IMR-90 (cell line): ENCODE measurements around the gene NPDC1. TPM values are rescaled to one million over a fixed set of nuclear protein-coding genes. Genes with fewer than 3 reads are reported as not detected.

ENCODE experiments used
- ATAC-seq: fragments of 200-7000 bp; cut with Tn5 transposase; 2 replicates; pipeline ENCODE4 v1.9.1; 2020; ENCODE audit warnings: low read depth, mild to moderate bottlenecking, moderate library complexity
- BruUV-seq: library from RNA; stranded (reverse); fragments of 400-500 nt; replicated peaks from 2 replicates; lab custom pipeline; 2021; lab: Mats Ljungman, UMichigan
- CTCF ChIA-PET: fragments of 300-600 bp; formaldehyde crosslinking; extraction: SDS; loops from one replicate; lab custom pipeline; 2021; ENCODE audit warnings: antibody characterized with exemption; lab: Yijun Ruan, JAX
- POLR2A ChIA-PET: fragments of 300-600 bp; sonication (Branson Sonifier 250); formaldehyde crosslinking; loops from one replicate; lab custom pipeline; 2022; ENCODE audit warnings: antibody characterized with exemption; ENCODE audit not compliant: unreplicated experiment; lab: Charles Lee
- DNase-seq: peaks from one replicate; pipeline ENCODE4 v3.0.0; 2013
- H2AFZ ChIP-seq: replicated peaks from 2 replicates; pipeline ENCODE3; 2013; ENCODE audit warnings: low read length, mild to moderate bottlenecking; ENCODE audit not compliant: poor library complexity
- H2AK5ac ChIP-seq: 2 replicates; pipeline ENCODE4 v1.6.1; 2013; ENCODE audit warnings: low read depth, low read length, inconsistent platforms
- H2AK9ac ChIP-seq: replicated peaks from 2 replicates; pipeline ENCODE3; 2013; ENCODE audit warnings: mild to moderate bottlenecking, low read depth, low read length, moderate library complexity; ENCODE audit not compliant: poor library complexity
- H2BK120ac ChIP-seq: 2 replicates; pipeline ENCODE4 v1.6.1; 2013; ENCODE audit warnings: low read depth, low read length, inconsistent platforms
- H2BK15ac ChIP-seq: 3 replicates; pipeline ENCODE4 v1.6.1; 2013; ENCODE audit warnings: low read depth, low read length, inconsistent platforms
- H2BK20ac ChIP-seq: 2 replicates; pipeline ENCODE4 v1.6.1; 2013; ENCODE audit warnings: low read depth, mild to moderate bottlenecking, inconsistent platforms, low read length, moderate library complexity
- H2BK5ac ChIP-seq: 2 replicates; pipeline ENCODE4 v1.6.1; 2013; ENCODE audit warnings: mild to moderate bottlenecking, low read depth, low read length, inconsistent platforms; ENCODE audit not compliant: poor library complexity, severe bottlenecking
- H3K14ac ChIP-seq: replicated peaks from 2 replicates; pipeline ENCODE4 v1.6.1; 2013; ENCODE audit warnings: low read depth, low read length, inconsistent platforms
- H3K18ac ChIP-seq: 2 replicates; pipeline ENCODE4 v1.6.1; 2013; ENCODE audit warnings: low read depth, low read length, control low read depth
- H3K23ac ChIP-seq: 2 replicates; pipeline ENCODE4 v1.6.1; 2013; ENCODE audit warnings: low read depth, low read length, inconsistent platforms
- H3K27ac ChIP-seq: 2 replicates; pipeline ENCODE4 v1.5.1; 2013; ENCODE audit warnings: mild to moderate bottlenecking, control low read depth, low read length; ENCODE audit not compliant: insufficient read depth
- H3K27me3 ChIP-seq: 2 replicates; pipeline ENCODE4 v1.6.1; 2013; ENCODE audit warnings: low read length; ENCODE audit not compliant: control insufficient read depth, insufficient read depth
- H3K36me3 ChIP-seq: 2 replicates; pipeline ENCODE4 v1.6.1; 2013; ENCODE audit warnings: low read length, mixed read lengths; ENCODE audit not compliant: control insufficient read depth, insufficient read depth
- H3K4ac ChIP-seq: 2 replicates; pipeline ENCODE4 v1.6.1; 2013; ENCODE audit warnings: low read depth, low read length, inconsistent platforms
- H3K4me1 ChIP-seq: 2 replicates; pipeline ENCODE4 v1.6.1; 2013; ENCODE audit warnings: low read length, mixed read lengths; ENCODE audit not compliant: control insufficient read depth, insufficient read depth
- H3K4me2 ChIP-seq: 2 replicates; pipeline ENCODE4 v1.6.1; 2013; ENCODE audit warnings: low read depth, mild to moderate bottlenecking, control low read depth, low read length, moderate library complexity
- H3K4me3 ChIP-seq: 2 replicates; pipeline ENCODE4 v1.5.1; 2013; ENCODE audit warnings: low read depth, mild to moderate bottlenecking, control low read depth, low read length, moderate library complexity; ENCODE audit not compliant: insufficient read depth
- H3K56ac ChIP-seq: 2 replicates; pipeline ENCODE4 v1.6.1; 2013; ENCODE audit warnings: low read length, inconsistent platforms; ENCODE audit not compliant: insufficient read depth; ENCODE audit errors: extremely low read depth
- H3K79me1 ChIP-seq, 2 experiments: 2 replicates each; pipeline ENCODE4 v1.6.1; 2013; ENCODE audit warnings: low read length in 2 of 2, inconsistent platforms in 1 of 2, low read depth in 1 of 2
- H3K9ac ChIP-seq: 2 replicates; pipeline ENCODE4 v1.6.1; 2013; ENCODE audit warnings: low read depth, low read length, control low read depth
- H3K9me1 ChIP-seq: 2 replicates; pipeline ENCODE4 v1.6.1; 2013; ENCODE audit warnings: low read length, inconsistent platforms; ENCODE audit not compliant: insufficient read depth
- H3K9me3 ChIP-seq: 2 replicates; pipeline ENCODE4 v1.6.1; 2013; ENCODE audit warnings: low read length; ENCODE audit not compliant: control insufficient read depth, insufficient read depth
- H4K20me1 ChIP-seq: 2 replicates; pipeline ENCODE4 v1.6.1; 2013; ENCODE audit warnings: low read length, inconsistent platforms; ENCODE audit not compliant: insufficient read depth
- H4K5ac ChIP-seq: 2 replicates; pipeline ENCODE4 v1.6.1; 2013; ENCODE audit warnings: mild to moderate bottlenecking, low read depth, low read length, control low read depth
- H4K8ac ChIP-seq, 2 experiments: 2 replicates each; pipeline ENCODE4 v1.6.1; 2013; ENCODE audit warnings: low read depth in 2 of 2, low read length in 2 of 2, control low read depth in 1 of 2, inconsistent platforms in 1 of 2
- H4K91ac ChIP-seq: 2 replicates; pipeline ENCODE4 v1.6.1; 2013; ENCODE audit warnings: low read depth, low read length, inconsistent platforms; ENCODE audit not compliant: insufficient read depth
- BHLHE40 ChIP-seq: fragments of 150-350 bp; IDR thresholded peaks from 2 replicates; pipeline ENCODE4 v1.6.1; 2016; ENCODE audit warnings: mild to moderate bottlenecking, low read depth, low read length
- CEBPB ChIP-seq: IDR thresholded peaks from 2 replicates; pipeline ENCODE4 v1.6.1; 2012; ENCODE audit warnings: low read depth, low read length, improper control_type of control experiment
- MAZ ChIP-seq: IDR thresholded peaks from 2 replicates; pipeline ENCODE4 v1.6.1; 2012; ENCODE audit warnings: low read depth, mild to moderate bottlenecking, low read length, improper control_type of control experiment, moderate library complexity, borderline replicate concordance
- MXI1 ChIP-seq: IDR thresholded peaks from 2 replicates; pipeline ENCODE4 v1.6.1; 2012; ENCODE audit warnings: low read depth, mild to moderate bottlenecking, low read length, moderate library complexity, borderline replicate concordance
- POLR2A ChIP-seq: IDR thresholded peaks from 2 replicates; pipeline ENCODE4 v1.6.1; 2012; ENCODE audit warnings: mild to moderate bottlenecking, low read depth, low read length
- RCOR1 ChIP-seq: IDR thresholded peaks from 2 replicates; pipeline ENCODE4 v1.6.1; 2012; ENCODE audit warnings: mild to moderate bottlenecking, low read length, improper control_type of control experiment; ENCODE audit not compliant: insufficient replicate concordance
- SMC3 ChIP-seq: fragments of 150-350 bp; IDR thresholded peaks from 2 replicates; pipeline ENCODE4 v1.6.1; 2016; ENCODE audit warnings: low read depth, mild to moderate bottlenecking, antibody characterized with exemption, low read length, moderate library complexity
- WGBS, 2 experiments: methylation state at CpG; one replicate each; pipeline versions ENCODE4 v1.1.5 to v1.1.7; 2013; ENCODE audit warnings: missing lambda C conversion rate in 2 of 2; ENCODE audit not compliant: insufficient read length in 1 of 2; ENCODE audit errors: extremely low coverage in 2 of 2; 5-methylcytosine and 5-hydroxymethylcytosine counted together
- dilution Hi-C: fragments of 300-500 bp; cut with HindIII; formaldehyde crosslinking; loops from one replicate; pipeline ENCODE4 v1.14.3; 2018; ENCODE audit warnings: low sequenced_read_pairs; ENCODE audit not compliant: unreplicated experiment
- in situ Hi-C: fragments of 300-500 bp; cut with MboI; formaldehyde crosslinking; loops from 3 replicates; pipeline ENCODE4 v1.14.3; 2019; ENCODE audit warnings: low sequenced_read_pairs, inconsistent platforms, mixed read lengths
- intact Hi-C: fragments of 100-400 bp; cut with micrococcal nuclease; formaldehyde crosslinking; loops from 2 replicates; pipeline ENCODE4 v1.10.0; 2022
- polyA plus RNA-seq, 3 experiments: library from polyadenylated mRNA; depleted of rRNA; stranded (reverse); fragments of >200 nt; gene quantifications; 2 replicates each; pipeline ENCODE4 v1.2.3, GENCODE V29; 2012; ENCODE audit warnings: low replicate concordance in 1 of 3
- total RNA-seq: library from RNA; depleted of rRNA; stranded (reverse); fragments of >200 nt; gene quantifications from 2 replicates; pipeline ENCODE4 v1.2.3, GENCODE V29; 2012

The NPDC1 gene
- total and polyA plus RNA-seq, 2 of the 4 experiments (the other 2 are of a cell fraction) = 2.7 to 58.1 TPM

GRCh38 chr9:137000177-137000930 is 45.6 kb downstream of the NPDC1 start:
- in situ Hi-C loops = no loop called here
- peak overlapping the region; percentile 4 for H2AFZ ChIP-seq

More at GRCh38 chr9:137000177-137000930, 45.6 kb downstream of the NPDC1 start:
- Histone ChIP-seq H2BK5ac (peak overlapping the region; percentile 57), H3K4ac (peak overlapping the region; percentile 48), H3K18ac (no peak overlapping the region), H3K36me3 (no peaks in the 10 kb centered on the region), H3K9me1 (peaks cover 5% of the 10 kb centered on the region; the same call in 1 of the 2 replicates), H3K27ac (peak overlapping the region; percentile 83), H4K5ac (no peak overlapping the region), H4K20me1 (no peaks in the 10 kb centered on the region; the same call in 1 of the 2 replicates), H3K27me3 (no peaks in the 10 kb centered on the region), H3K9me3 (no peaks in the 10 kb centered on the region), H3K4me1 (peaks cover 16% of the 10 kb centered on the region), H3K4me3 (no peak overlapping the region), H2AK9ac (no peak overlapping the region), H3K79me1 (no peaks in the 10 kb centered on the region), H2BK15ac (no peak overlapping the region), H3K23ac (no peak overlapping the region), H2BK120ac (peak overlapping the region; percentile 44; the same call in 1 of the 2 replicates), H2BK20ac (no peak overlapping the region; the same call in 1 of the 2 replicates), H3K4me2 (peak overlapping the region; percentile 69), H3K14ac (no peak overlapping the region), H4K8ac (peak overlapping the region in 1 of 2 experiments; percentile 40; a peak in 1 of 4 replicates), H4K91ac (no peak overlapping the region), H3K56ac (no peak overlapping the region), H2AK5ac (0 out of 2 replicates have a peak overlapping the region, but pooled peaks have one; percentile 35), H3K9ac (no peak overlapping the region)
- dilution Hi-C loops = no loop called here
- ChIA-PET CTCF (interaction anchor here (0.6 to 1.4 kb wide), 2 partner anchors 35 to 261 kb away, joined by 3 to 4 read pairs; no protein-coding TSS in a partner anchor), POLR2A (no interaction called here)
- DNase-seq (peak; percentile 79), ATAC-seq (peak; percentile 75)
- no peak for TF ChIP-seq MAZ
- 0 out of 2 replicates have a peak, but pooled peaks have one; percentile 23 for TF ChIP-seq CEBPB
- TF ChIP-seq MXI1 = no peak
- TF ChIP-seq POLR2A = no peak
- TF ChIP-seq SMC3 = no peak
- TF ChIP-seq RCOR1 = no peak
- TF ChIP-seq BHLHE40 = no peak
- intact Hi-C loops = no loop called here
- WGBS, 2 experiments = 11% methylated on average over 5 of the region's 10 CpGs; no CpG with 5 or more reads in 1 of the 2 experiments
- BruUV-seq = no TSS peak
